OCI-LY7 (cell line): Measurements from ENCODE around the gene FAM241A. TPM values are rescaled to one million over a fixed set of nuclear protein-coding genes. Genes with fewer than 3 reads are reported as not detected.

Experiments used
- BruUV-seq: library from RNA; stranded (reverse); fragments of 400-500 nt; replicated peaks from 2 replicates; lab custom pipeline; 2021; lab: Mats Ljungman, UMichigan
- CTCF ChIA-PET: fragments of 300-600 bp; sonication (Branson Sonifier 250); formaldehyde crosslinking; loops from one replicate; lab custom pipeline; 2022; ENCODE audit warnings: antibody characterized with exemption; ENCODE audit not compliant: unreplicated experiment; lab: Charles Lee
- POLR2A ChIA-PET: fragments of 300-600 bp; sonication (Branson Sonifier 250); formaldehyde crosslinking; loops from one replicate; lab custom pipeline; 2022; ENCODE audit warnings: antibody characterized with exemption; lab: Charles Lee
- DNase-seq: peaks from one replicate; pipeline ENCODE4 v3.0.0-alpha.2; 2015; ENCODE audit warnings: low spot score
- H2AFZ ChIP-seq: fragments of 200-600 bp; sonication (generic), shearing (Covaris generic); 2 replicates; pipeline ENCODE4 v1.6.1; 2014; ENCODE audit warnings: mild to moderate bottlenecking, antibody characterized with exemption, low read length, moderate library complexity
- H3K27ac ChIP-seq: fragments of 200-600 bp; sonication (generic); 2 replicates; pipeline ENCODE4 v1.5.1; 2014; ENCODE audit warnings: mixed run types, low read depth, mild to moderate bottlenecking, moderate library complexity, low read length, inconsistent platforms; ENCODE audit not compliant: poor library complexity, severe bottlenecking
- H3K36me3 ChIP-seq: fragments of 200-600 bp; sonication (generic); 2 replicates; pipeline ENCODE4 v1.6.1; 2014; ENCODE audit warnings: mild to moderate bottlenecking, antibody characterized with exemption, low read length, moderate library complexity, mixed read lengths; ENCODE audit not compliant: insufficient read depth
- H3K4me1 ChIP-seq: fragments of 200-600 bp; sonication (generic); 2 replicates; pipeline ENCODE4 v1.5.1; 2014; ENCODE audit warnings: mild to moderate bottlenecking, low read length; ENCODE audit not compliant: insufficient read depth, poor library complexity, severe bottlenecking
- H3K4me2 ChIP-seq: fragments of 200-600 bp; sonication (generic); 2 replicates; pipeline ENCODE4 v1.6.1; 2014; ENCODE audit warnings: mild to moderate bottlenecking, low read length
- H3K4me3 ChIP-seq: fragments of 200-600 bp; sonication (generic); 2 replicates; pipeline ENCODE4 v1.5.1; 2014; ENCODE audit warnings: mild to moderate bottlenecking, low read depth, low read length; ENCODE audit not compliant: poor library complexity, severe bottlenecking
- H3K79me2 ChIP-seq: fragments of 200-600 bp; sonication (generic); 2 replicates; pipeline ENCODE4 v1.6.1; 2016; ENCODE audit warnings: low read depth, mild to moderate bottlenecking, low read length, moderate library complexity, mixed read lengths; ENCODE audit not compliant: insufficient read depth
- H3K9me2 ChIP-seq: fragments of 200-600 bp; sonication (generic); 2 replicates; pipeline ENCODE4 v1.6.1; 2016; ENCODE audit warnings: mild to moderate bottlenecking, low read length, mixed read lengths; ENCODE audit not compliant: insufficient read depth
- H3K9me3 ChIP-seq: fragments of 200-600 bp; sonication (generic); 2 replicates; pipeline ENCODE4 v1.6.1; 2014; ENCODE audit warnings: mild to moderate bottlenecking, mixed run types, low read length, mixed read lengths
- H4K20me1 ChIP-seq: fragments of 200-600 bp; sonication (generic); 2 replicates; pipeline ENCODE4 v1.6.1; 2014; ENCODE audit warnings: mild to moderate bottlenecking, antibody characterized with exemption, low read length, moderate library complexity, mixed read lengths; ENCODE audit not compliant: insufficient read depth
- EZH2phosphoT487 ChIP-seq: fragments of 200-600 bp; sonication (generic); IDR thresholded peaks from 2 replicates; pipeline ENCODE4 v1.6.1; 2018; ENCODE audit warnings: low read depth, borderline replicate concordance, mild to moderate bottlenecking, mixed run types, antibody characterized with exemption, low read length, moderate library complexity, mixed read lengths
- intact Hi-C: fragments of 100-400 bp; cut with micrococcal nuclease; formaldehyde crosslinking; loops from one replicate; pipeline ENCODE4 v1.10.0; 2022; ENCODE audit not compliant: unreplicated experiment
- total RNA-seq, 2 experiments: library from RNA; depleted of rRNA in 1 of 2; stranded (reverse); fragments of >200 nt in 1 of 2; shearing (Covaris generic) in 1 of 2; gene quantifications; 2 replicates each; pipeline ENCODE4 v1.2.3, GENCODE V29; 2014 to 2022
- TF ChIP-seq, protein P1 (sequence below): fragments of 200-600 bp; sonication (generic); conservative IDR thresholded peaks from 2 replicates; pipeline ENCODE4 v1.5.1; 2014; ENCODE audit warnings: mild to moderate bottlenecking, antibody characterized with exemption, low read length, moderate library complexity, mixed read lengths

The FAM241A gene
- total RNA-seq, 2 experiments from 2014 or later, result 2.5 to 9.5 TPM

DNA sequence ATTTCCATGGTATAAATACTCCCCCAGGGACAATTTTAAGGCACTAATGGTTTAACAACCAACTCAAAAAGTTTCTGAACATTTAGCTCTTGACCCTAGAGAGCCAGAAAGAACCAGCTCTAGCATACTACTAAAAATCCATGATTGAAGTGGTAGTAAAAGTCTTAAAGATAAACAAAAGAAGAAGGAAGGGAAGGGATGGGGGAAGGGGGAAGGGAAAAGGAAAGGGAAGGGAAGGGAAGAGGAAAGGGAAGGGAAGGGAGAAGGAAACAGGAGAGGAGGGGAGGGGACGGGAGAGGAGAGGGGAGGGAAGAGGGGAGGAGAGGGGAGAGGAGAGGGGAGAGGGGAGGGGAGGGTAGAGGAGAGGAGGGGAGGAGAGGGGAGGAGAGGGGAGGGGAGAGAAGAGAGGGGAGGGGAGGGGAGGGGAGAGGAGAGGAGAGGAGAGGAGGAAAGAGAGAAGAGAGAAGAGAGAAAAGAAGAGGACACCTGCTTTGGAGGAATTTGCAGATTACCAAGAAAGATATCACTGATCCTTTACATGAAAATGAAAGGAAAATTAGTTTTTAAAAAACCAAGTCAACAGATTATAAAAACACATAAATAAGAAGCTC, 26.4 kb upstream of the FAM241A start:
- no peaks in the 10 kb centered on the region for H3K36me3 ChIP-seq
- no peak overlapping the region for H3K4me2 ChIP-seq
- no peaks in the 10 kb centered on the region for H3K9me2 ChIP-seq
- H3K9me3 ChIP-seq, result no peaks in the 10 kb centered on the region
- H3K4me3 ChIP-seq, result no peak overlapping the region
- CTCF ChIA-PET, result interaction anchor here (0.7 kb wide), 1 partner anchor 1576 kb away, joined by 15 read pairs; no protein-coding TSS in a partner anchor
- POLR2A ChIA-PET, result interaction anchor here (0.6 to 1.5 kb wide), 6 partner anchors 9 to 253 kb away, joined by 3 to 4 read pairs (median 4); no protein-coding TSS in a partner anchor
- H3K79me2 ChIP-seq, result no peaks in the 10 kb centered on the region
- TF ChIP-seq, protein P1, sequence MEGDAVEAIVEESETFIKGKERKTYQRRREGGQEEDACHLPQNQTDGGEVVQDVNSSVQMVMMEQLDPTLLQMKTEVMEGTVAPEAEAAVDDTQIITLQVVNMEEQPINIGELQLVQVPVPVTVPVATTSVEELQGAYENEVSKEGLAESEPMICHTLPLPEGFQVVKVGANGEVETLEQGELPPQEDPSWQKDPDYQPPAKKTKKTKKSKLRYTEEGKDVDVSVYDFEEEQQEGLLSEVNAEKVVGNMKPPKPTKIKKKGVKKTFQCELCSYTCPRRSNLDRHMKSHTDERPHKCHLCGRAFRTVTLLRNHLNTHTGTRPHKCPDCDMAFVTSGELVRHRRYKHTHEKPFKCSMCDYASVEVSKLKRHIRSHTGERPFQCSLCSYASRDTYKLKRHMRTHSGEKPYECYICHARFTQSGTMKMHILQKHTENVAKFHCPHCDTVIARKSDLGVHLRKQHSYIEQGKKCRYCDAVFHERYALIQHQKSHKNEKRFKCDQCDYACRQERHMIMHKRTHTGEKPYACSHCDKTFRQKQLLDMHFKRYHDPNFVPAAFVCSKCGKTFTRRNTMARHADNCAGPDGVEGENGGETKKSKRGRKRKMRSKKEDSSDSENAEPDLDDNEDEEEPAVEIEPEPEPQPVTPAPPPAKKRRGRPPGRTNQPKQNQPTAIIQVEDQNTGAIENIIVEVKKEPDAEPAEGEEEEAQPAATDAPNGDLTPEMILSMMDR, result no peak
- no peak for TF ChIP-seq EZH2phosphoT487
- no peak overlapping the region for H2AFZ ChIP-seq
- no peaks in the 10 kb centered on the region for H4K20me1 ChIP-seq
- H3K4me1 ChIP-seq, result no peaks in the 10 kb centered on the region
- intact Hi-C loops, result no loop called here
- BruUV-seq, result no TSS peak
- no peak for DNase-seq
- no peak overlapping the region for H3K27ac ChIP-seq

DNA sequence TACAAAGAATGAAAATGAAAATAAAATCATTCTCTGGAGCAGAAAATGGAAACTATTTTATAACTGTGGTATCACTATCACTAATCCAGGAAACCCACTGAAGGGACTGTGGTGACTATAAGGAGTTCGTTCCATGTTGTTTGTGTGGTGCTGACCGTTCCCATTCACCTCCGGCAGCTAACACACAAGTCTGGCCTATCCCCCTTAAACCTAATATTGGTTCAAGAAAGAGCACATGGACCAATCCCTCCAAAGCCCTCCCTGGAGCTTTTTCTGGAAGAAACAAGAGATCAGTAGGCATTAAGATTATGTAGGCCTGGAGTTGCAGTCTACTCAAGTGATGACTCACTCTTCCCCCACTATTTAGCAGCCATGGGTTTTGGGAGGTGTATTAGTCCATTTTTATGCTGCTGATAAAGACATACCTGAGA, 25.9 kb upstream of the FAM241A start:
- H3K9me2 ChIP-seq, result no peaks in the 10 kb centered on the region
- H3K4me1 ChIP-seq, result no peaks in the 10 kb centered on the region
- CTCF ChIA-PET, result no interaction called here
- no peak overlapping the region for H3K4me3 ChIP-seq
- no peaks in the 10 kb centered on the region for H3K79me2 ChIP-seq
- H3K27ac ChIP-seq, result no peak overlapping the region
- no peaks in the 10 kb centered on the region for H3K9me3 ChIP-seq
- TF ChIP-seq EZH2phosphoT487, result no peak
- TF ChIP-seq, protein P1, result no peak
- intact Hi-C loops, result no loop called here
- POLR2A ChIA-PET, result interaction anchor here (0.6 to 1.2 kb wide), 2 partner anchors 18 to 27 kb away, joined by 3 read pairs; no protein-coding TSS in a partner anchor
- DNase-seq, result no peak
- no peak overlapping the region for H3K4me2 ChIP-seq
- no TSS peak for BruUV-seq
- H3K36me3 ChIP-seq, result no peaks in the 10 kb centered on the region
- no peaks in the 10 kb centered on the region for H4K20me1 ChIP-seq
- no peak overlapping the region for H2AFZ ChIP-seq

DNA sequence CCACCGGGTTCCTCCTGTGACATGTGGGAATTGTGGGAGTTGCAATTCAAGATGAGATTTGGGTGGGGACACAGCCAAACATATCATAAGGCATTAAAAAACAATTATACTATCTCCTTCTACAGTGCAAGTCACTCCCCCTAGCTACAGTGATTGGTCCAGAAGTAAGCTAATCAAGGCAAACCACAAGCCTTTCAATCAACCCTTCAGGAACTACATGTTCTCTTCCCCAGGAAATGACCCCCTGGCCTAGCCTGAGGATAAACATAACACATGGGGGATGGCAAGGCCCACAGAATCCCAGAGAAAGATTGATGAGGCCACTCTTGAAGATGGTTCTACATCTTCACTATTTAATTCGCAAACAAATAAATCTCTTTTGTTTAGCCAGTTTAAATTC, 25.2 kb upstream of the FAM241A start:
- TF ChIP-seq EZH2phosphoT487, result no peak
- TF ChIP-seq, protein P1, result no peak
- no peak overlapping the region for H3K4me2 ChIP-seq
- intact Hi-C loops, result no loop called here
- H3K4me3 ChIP-seq, result no peak overlapping the region
- H3K9me2 ChIP-seq, result no peaks in the 10 kb centered on the region
- ChIA-PET POLR2A (interaction anchor here (1.2 kb wide), 1 partner anchor 18 kb away, joined by 3 read pairs; no protein-coding TSS in a partner anchor), CTCF (no interaction called here)
- H3K79me2 ChIP-seq, result no peaks in the 10 kb centered on the region
- H2AFZ ChIP-seq, result no peak overlapping the region
- no peak overlapping the region for H3K27ac ChIP-seq
- no peak for DNase-seq
- H3K9me3 ChIP-seq, result no peaks in the 10 kb centered on the region
- no peaks in the 10 kb centered on the region for H4K20me1 ChIP-seq
- no peaks in the 10 kb centered on the region for H3K4me1 ChIP-seq
- no TSS peak for BruUV-seq
- H3K36me3 ChIP-seq, result no peaks in the 10 kb centered on the region
